ENCODE data around the gene TRMT11. TPM values are rescaled to one million over a fixed set of nuclear protein-coding genes. Genes with fewer than 3 reads are reported as not detected.

Gene TRMT11
- total and polyA plus RNA-seq, 2 of the 8 experiments (the other 6 are each of a cell fraction or from before 2014, with no cell fraction given) = 19.7 to 32.4 TPM

GRCh38 chr6:126069449-126069848 is 83.1 kb downstream of the TRMT11 start:
- Histone ChIP-seq H4K91ac (replicated peaks; ENCODE audit: insufficient read length, low read length) (no peak overlapping the region), H3K14ac (ENCODE audit: insufficient read length) (no peak overlapping the region), H2BK120ac (replicated peaks; ENCODE audit: low read depth, low read length) (no peak overlapping the region), H3K23me2 (ENCODE audit: low read depth, low read length) (no peaks in the 10 kb centered on the region), H2AK5ac (ENCODE audit: low read depth, low read length) (no peak overlapping the region), H2BK5ac (ENCODE audit: low read depth, low read length) (no peak overlapping the region), H3K23ac (ENCODE audit: insufficient read length) (no peak overlapping the region), H3K4me2 (ENCODE audit: insufficient read depth in 1 of 2, low read depth in 2 of 2, low read length in 2 of 2) (no peak overlapping the region), H3K79me1 (ENCODE audit: low read depth, low read length) (no peaks in the 10 kb centered on the region), H3K4me1 (replicated peaks in 1 of 4; ENCODE audit: control insufficient read depth in 3 of 4, insufficient read depth in 4 of 4, low read length in 3 of 4) (no peaks in the 10 kb centered on the region), H3K18ac (ENCODE audit: extremely low read depth, low read length) (no peak overlapping the region), H2AFZ (ENCODE audit: low read length) (no peak overlapping the region), H3K56ac (replicated peaks; ENCODE audit: insufficient read length, low read depth, low read length) (no peak overlapping the region), H4K8ac (ENCODE audit: extremely low read depth, insufficient read depth, low read length) (no peak overlapping the region), H3K36me3 (ENCODE audit: control insufficient read depth in 2 of 4, insufficient read depth in 4 of 4, low read length in 3 of 4) (no peaks in the 10 kb centered on the region; a peak in 2 of 8 replicates), H3K27me3 (replicated peaks in 1 of 4; ENCODE audit: control insufficient read depth in 3 of 4, extremely low read depth in 1 of 4, insufficient read depth in 3 of 4, low read length in 3 of 4) (no peaks in the 10 kb centered on the region), H3K27ac (ENCODE audit: low read depth, low read length) (no peak overlapping the region), H2BK15ac (ENCODE audit: low read length) (no peak overlapping the region), H4K5ac (ENCODE audit: insufficient read length, low read depth, low read length) (no peak overlapping the region), H3K79me2 (ENCODE audit: control insufficient read depth in 1 of 2, insufficient read depth in 2 of 2, low read length in 2 of 2) (no peaks in the 10 kb centered on the region), H2BK20ac (ENCODE audit: low read length) (no peak overlapping the region), H3K4me3 (ENCODE audit: extremely low read depth in 1 of 4, insufficient read depth in 2 of 4, low read depth in 3 of 4, low read length in 4 of 4) (no peak overlapping the region), H3K4ac (replicated peaks; ENCODE audit: insufficient read length, low read depth, low read length) (no peak overlapping the region), H3K9ac (replicated peaks in 1 of 4; ENCODE audit: extremely low read depth in 1 of 4, low read depth in 3 of 4, low read length in 3 of 4) (no peak overlapping the region), H3K9me3 (ENCODE audit: insufficient read depth in 2 of 2, low read depth in 1 of 2, low read length in 1 of 2) (no peaks in the 10 kb centered on the region), H4K20me1 (replicated peaks in 1 of 2; ENCODE audit: control insufficient read depth in 1 of 2, insufficient read depth in 2 of 2, low read length in 2 of 2) (no peaks in the 10 kb centered on the region), H2BK12ac (ENCODE audit: low read depth, low read length) (no peak overlapping the region)
- DNase-seq (ENCODE audit: low read depth in 1 of 2, low spot score in 2 of 2) (no peak), FAIRE-seq (no peak)
- ChIA-PET CTCF (ENCODE audit: partially characterized antibody) (interaction anchor here (0.7 kb wide), 1 partner anchor 163 kb away, joined by 3 read pairs; no protein-coding TSS in a partner anchor), POLR2A (ENCODE audit: partially characterized antibody) (no interaction called here)
- 86% methylated on average over 6 of the region's 6 CpGs; no CpG with 5 or more reads in 1 of the 2 experiments for WGBS, 2 experiments (ENCODE audit: extremely low coverage in 1 of 2, insufficient coverage in 1 of 2, insufficient read length in 1 of 2, insufficient replicate concordance in 2 of 2, low coverage in 1 of 2, low lambda C conversion rate in 2 of 2, missing lambda C conversion rate in 1 of 2)
- no peak for TF ChIP-seq SP1 (IDR thresholded peaks at IDR 0.05; ENCODE audit: low read depth, low read length)
- TF ChIP-seq GTF2F1 (IDR thresholded peaks at IDR 0.05; ENCODE audit: borderline replicate concordance, low read depth, low read length) = no peak
- TF ChIP-seq NRF1 (IDR thresholded peaks at IDR 0.05; ENCODE audit: low read depth, low read length) = no peak
- TF ChIP-seq BCL11A (IDR thresholded peaks at IDR 0.05; ENCODE audit: low read depth in 2 of 2, low read length in 2 of 2) = no peak
